K562 (cell line): Measurements from ENCODE around the gene HLA-DOA. TPM values are rescaled to one million over a fixed set of nuclear protein-coding genes. Genes with fewer than 3 reads are reported as not detected.

Experiments
- ATAC-seq: fragments of 200-7000 bp; cut with Tn5 transposase; 3 replicates; pipeline ENCODE4 v1.9.1; 2020; ENCODE audit warnings: moderate library complexity
- BruUV-seq: library from RNA; stranded (reverse); fragments of 400-500 nt; replicated peaks from 2 replicates; lab custom pipeline; 2021; lab: Mats Ljungman, UMichigan
- CTCF ChIA-PET: fragments of 300-600 bp; formaldehyde crosslinking; extraction: SDS; loops from one replicate; lab custom pipeline; 2021; ENCODE audit warnings: low intra/inter-chr PET ratio; lab: Yijun Ruan, JAX
- POLR2A ChIA-PET: fragments of 300-600, 350-650 bp; sonication (Branson Sonifier 250); formaldehyde crosslinking; extraction: SDS; loops from one replicate; lab custom pipeline; 2021; ENCODE audit warnings: antibody characterized with exemption, inconsistent platforms; lab: Yijun Ruan, JAX
- DNase-seq, 4 experiments: peaks; one replicate each; pipeline versions ENCODE4 v3.0.0 to v3.0.0-alpha.2; 2011 to 2018; ENCODE audit warnings: low spot score in 3 of 4, mixed read lengths in 3 of 4; ENCODE audit errors: extremely low read depth in 1 of 4
- FAIRE-seq: peaks from 2 replicates; lab custom pipeline; 2011; peaks lifted over from hg19 to GRCh38; lab: Jason Lieb, UNC
- H2AFZ ChIP-seq: 2 replicates; pipeline ENCODE4 v1.6.0; 2011; ENCODE audit warnings: low read depth, low read length, control low read depth, inconsistent platforms
- H3K27ac ChIP-seq: fragments of 200-600 bp; 3 replicates; pipeline ENCODE4 v1.8.0; 2011; ENCODE audit warnings: low read depth, mild to moderate bottlenecking, control low read depth, inconsistent platforms, low read length, moderate library complexity, mixed read lengths; ENCODE audit errors: extremely low read depth
- H3K27me3 ChIP-seq, 2 experiments: fragments of 300-600 bp in 1 of 2; 2 replicates in 1 of 2; 3 replicates in 1 of 2; pipeline versions ENCODE4 v1.6.0 to v1.8.0; 2011; ENCODE audit warnings: inconsistent platforms in 2 of 2, low read length in 2 of 2, mild to moderate bottlenecking in 1 of 2, mixed read lengths in 1 of 2, moderate library complexity in 1 of 2; ENCODE audit not compliant: control insufficient read depth in 2 of 2, insufficient read depth in 2 of 2
- H3K36me3 ChIP-seq: fragments of 300-600 bp; 3 replicates; pipeline ENCODE4 v1.8.0; 2011; ENCODE audit warnings: mild to moderate bottlenecking, low read length, inconsistent platforms; ENCODE audit not compliant: control insufficient read depth, insufficient read depth
- H3K4me1 ChIP-seq, 2 experiments: fragments of 200-600 bp in 1 of 2; replicated peaks in 1 of 2; 2 replicates in 1 of 2; 3 replicates in 1 of 2; pipeline versions ENCODE4 v1.5.1 to v1.8.0; 2011; ENCODE audit warnings: inconsistent platforms in 2 of 2, low read length in 2 of 2, mild to moderate bottlenecking in 1 of 2, mixed read lengths in 1 of 2, moderate library complexity in 1 of 2; ENCODE audit not compliant: control insufficient read depth in 2 of 2, insufficient read depth in 2 of 2
- H3K4me2 ChIP-seq: 2 replicates; pipeline ENCODE4 v1.6.1; 2011; ENCODE audit warnings: low read length, control low read depth, inconsistent platforms, mixed read lengths; ENCODE audit not compliant: insufficient read depth
- H3K4me3 ChIP-seq: fragments of 200-600 bp; sonication (generic), shearing (Covaris generic); 2 replicates; pipeline ENCODE4 v1.5.1; 2016; ENCODE audit warnings: control low read depth, inconsistent platforms
- H3K79me2 ChIP-seq: fragments of 200-600 bp; 3 replicates; pipeline ENCODE4 v1.8.0; 2011; ENCODE audit warnings: low read length, inconsistent platforms; ENCODE audit not compliant: control insufficient read depth, insufficient read depth
- H3K9ac ChIP-seq, 2 experiments: 2 replicates each; pipeline versions ENCODE4 v1.6.0 to v1.6.1; 2011; ENCODE audit warnings: low read depth in 2 of 2, low read length in 2 of 2, control low read depth in 1 of 2, inconsistent platforms in 1 of 2, mild to moderate bottlenecking in 1 of 2, mixed read lengths in 1 of 2; ENCODE audit not compliant: insufficient read depth in 1 of 2
- H3K9me1 ChIP-seq: one replicate; pipeline ENCODE4 v1.6.0; 2011; ENCODE audit warnings: inconsistent platforms, mild to moderate bottlenecking, low read length, moderate library complexity; ENCODE audit not compliant: control insufficient read depth, insufficient read depth
- H3K9me3 ChIP-seq: replicated peaks from 2 replicates; pipeline ENCODE4 v1.5.1; 2011; ENCODE audit warnings: low read depth, low read length, inconsistent platforms; ENCODE audit not compliant: control insufficient read depth, insufficient read depth
- H4K20me1 ChIP-seq: replicated peaks from 2 replicates; pipeline ENCODE4 v1.6.1; 2011; ENCODE audit warnings: low read length, inconsistent platforms, mixed read lengths; ENCODE audit not compliant: control insufficient read depth, insufficient read depth
- ATF1 ChIP-seq, 2 experiments: fragments of 450-650 bp in 1 of 2; IDR thresholded peaks; 2 replicates each; pipeline ENCODE4 v1.6.1; 2016; ENCODE audit warnings: missing compliant biosample characterization in 1 of 2, missing genetic modification characterization in 1 of 2
- KHSRP ChIP-seq: fragments of 450-650 bp; IDR thresholded peaks from 2 replicates; pipeline ENCODE4 v1.6.1; 2017
- PURB ChIP-seq: sonication (generic); formaldehyde crosslinking; IDR thresholded peaks from 2 replicates; pipeline ENCODE4 v1.9.0; 2021; ENCODE audit warnings: low read depth, mild to moderate bottlenecking, missing genetic modification reagents
- PYGO2 ChIP-seq: fragments of 450-650 bp; IDR thresholded peaks from 2 replicates; pipeline ENCODE4 v1.6.1; 2016; ENCODE audit warnings: mild to moderate bottlenecking, missing genetic modification characterization, moderate library complexity, missing compliant biosample characterization
- RFX5 ChIP-seq: IDR thresholded peaks from 2 replicates; pipeline ENCODE4 v1.6.1; 2011; ENCODE audit warnings: low read depth, mild to moderate bottlenecking, improper control_type of control experiment, low read length
- THAP7 ChIP-seq: fragments of 250-450 bp; sonication (Bioruptor Pico); IDR thresholded peaks from 2 replicates; pipeline ENCODE4 v1.5.0; 2021
- YY1 ChIP-seq, 3 experiments: IDR thresholded peaks; 2 replicates each; pipeline ENCODE4 v1.6.1; 2011; ENCODE audit warnings: low read length in 2 of 3, mild to moderate bottlenecking in 2 of 3, moderate library complexity in 2 of 3, borderline replicate concordance in 1 of 3, control low read depth in 1 of 3, low read depth in 1 of 3; ENCODE audit not compliant: insufficient read depth in 3 of 3, insufficient replicate concordance in 2 of 3, control insufficient read depth in 1 of 3, insufficient read length in 1 of 3; ENCODE audit errors: extremely low read depth in 1 of 3
- WGBS: fragments of 100-300 bp; shearing (Covaris generic); methylation state at CpG from one replicate; pipeline ENCODE4 v1.1.6; 2016; ENCODE audit warnings: low coverage, mixed read lengths; ENCODE audit not compliant: insufficient coverage; ENCODE audit errors: missing lambda C conversion rate; 5-methylcytosine and 5-hydroxymethylcytosine counted together
- in situ Hi-C: fragments of 300-500 bp; cut with MboI; formaldehyde crosslinking; loops from 4 replicates; pipeline ENCODE4 v1.15.0; 2018; ENCODE audit warnings: inconsistent platforms, mixed read lengths
- intact Hi-C: fragments of 100-400 bp; cut with micrococcal nuclease; formaldehyde crosslinking; loops from 2 replicates; pipeline ENCODE4 v1.14.2; 2022
- polyA plus RNA-seq, 8 experiments: library from polyadenylated mRNA; depleted of rRNA in 4 of 8; stranded (reverse) in 5 of 8; unstranded in 3 of 8; fragments of >200 nt; fragmentation: Nextera tagmentation in 2 of 8; fragmentation: Illumina TruSeq in 1 of 8; extraction: Ambion mirVana in 2 of 8; extraction: Trizol in 1 of 8; gene quantifications; 2 replicates each; pipeline versions ENCODE4 v1.2.1 to v1.2.3, GENCODE V29; 2011 to 2014; ENCODE audit warnings: inconsistent platforms in 1 of 8, missing spikeins in 1 of 8
- total RNA-seq, 7 experiments: library from RNA; depleted of rRNA in 6 of 7; stranded (reverse); fragments of >200 nt in 6 of 7; fragmentation: Illumina TruSeq in 2 of 7; extraction: Trizol in 2 of 7; gene quantifications; 2 replicates each; pipeline versions ENCODE4 v1.2.1 to v1.2.3, GENCODE V29; 2011 to 2021; ENCODE audit warnings: low replicate concordance in 1 of 7

The HLA-DOA gene
- total and polyA plus RNA-seq, 9 of the 15 experiments (the other 6 are each of a cell fraction or from before 2014, with no cell fraction given): 0.07 TPM; not detected in 8

DNA sequence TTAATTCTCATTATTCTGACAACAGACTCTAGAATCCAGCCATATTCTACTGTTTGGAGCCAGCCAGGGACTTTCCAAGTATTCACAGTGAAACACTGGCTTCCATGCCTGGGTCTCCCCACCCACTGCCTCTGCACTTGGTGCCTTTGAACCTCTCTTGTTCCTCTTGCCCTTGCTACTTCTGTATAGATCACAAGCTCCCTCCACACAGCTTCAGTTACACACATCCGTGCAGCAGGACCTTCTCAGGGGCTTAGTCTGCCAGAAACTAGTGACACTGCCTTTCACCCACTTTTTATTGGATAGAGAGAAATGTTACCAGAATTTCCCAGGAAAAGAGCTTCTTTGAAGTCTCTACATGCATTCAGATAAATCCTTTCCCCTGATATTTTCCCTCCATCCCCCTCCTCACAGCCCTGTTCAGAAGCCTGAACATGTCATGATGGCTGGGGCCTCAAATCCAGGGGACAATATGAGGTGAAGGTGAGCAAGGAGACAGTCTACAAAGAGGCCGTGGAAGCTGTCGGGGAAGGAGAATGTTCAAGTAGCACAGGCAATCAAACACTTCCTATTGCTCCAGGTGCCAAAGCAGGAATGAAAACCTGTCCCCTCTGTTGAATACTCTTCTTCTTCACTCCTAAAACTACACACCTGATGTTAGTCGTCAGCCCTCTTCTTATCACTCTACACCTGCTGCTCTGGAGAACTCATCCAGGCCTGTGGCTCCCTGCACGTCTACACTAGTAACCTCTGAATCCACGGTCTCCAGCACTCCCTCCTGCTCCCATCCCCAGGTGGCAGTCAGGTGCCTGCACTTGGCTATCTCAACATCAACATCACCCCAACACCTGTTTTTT, 20.2 kb upstream of the HLA-DOA start:
- no peaks in the 10 kb centered on the region for H3K4me1 ChIP-seq
- ATAC-seq: no peak
- H3K36me3 ChIP-seq: no peaks in the 10 kb centered on the region
- no peaks in the 10 kb centered on the region for H4K20me1 ChIP-seq
- no peak for TF ChIP-seq PURB (CRISPR knock-in tag)
- no peak for TF ChIP-seq THAP7 (CRISPR knock-in tag)
- peak in 1 of 3 experiments; percentile 7 for TF ChIP-seq YY1 (IDR thresholded peaks at IDR 0.05; ENCODE audit: borderline replicate concordance in 1 of 3, control insufficient read depth in 1 of 3, extremely low read depth in 1 of 3, insufficient read depth in 3 of 3, insufficient read length in 1 of 3, insufficient replicate concordance in 2 of 3, low read depth in 1 of 3, low read length in 2 of 3)
- TF ChIP-seq PYGO2 (tag): no peak
- no peak for TF ChIP-seq KHSRP
- TF ChIP-seq RFX5: peak; percentile 93
- TF ChIP-seq ATF1 (CRISPR knock-in tag; IDR thresholded peaks at IDR 0.05): no peak
- TF ChIP-seq ATF1 (tag; IDR thresholded peaks at IDR 0.05): 0 out of 2 replicates have a peak, but pooled peaks have one; percentile 26
- TF ChIP-seq, all 486 proteins: peak for 3
- Histone ChIP-seq H3K4me3 (no peak overlapping the region), H3K27ac (no peak overlapping the region), H3K9me3 (no peaks in the 10 kb centered on the region), H3K79me2 (no peaks in the 10 kb centered on the region), H3K9me1 (no peaks in the 10 kb centered on the region), H3K9ac (no peak overlapping the region), H3K4me2 (no peak overlapping the region), H3K27me3 (no peaks in the 10 kb centered on the region; a peak in 1 of 5 replicates), H2AFZ (no peak overlapping the region)
- FAIRE-seq: no peak
- ChIA-PET CTCF (no interaction called here), POLR2A (interaction anchor here (0.7 to 0.8 kb wide), 2 partner anchors 11 to 197 kb away, joined by 3 read pairs; no protein-coding TSS in a partner anchor)
- intact Hi-C loops: no loop called here
- no TSS peak for BruUV-seq
- in situ Hi-C loops: no loop called here
- no peak for DNase-seq
- 1% methylated on average over 6 of the region's 6 CpGs for WGBS
